Adrenal gland (tissue), 5 donors: Measurements from ENCODE around the gene MALAT1.

ENCODE experiments used
- CTCF ChIP-seq, 6 experiments: fragments of 450-650 bp in 4 of 6; fragments of 200-600 bp in 2 of 6; sonication (generic) in 1 of 6; IDR thresholded peaks; 1 replicate in 5 of 6; 2 replicates in 1 of 6; pipeline versions ENCODE4 v1.5.1 to v1.8.0; 2016 to 2021; ENCODE audit warnings: antibody characterized with exemption in 6 of 6, mild to moderate bottlenecking in 2 of 6, moderate library complexity in 1 of 6
- POLR2A ChIP-seq, 2 donors: fragments of 450-650 bp; IDR thresholded peaks; one replicate each; pipeline ENCODE4 v1.6.1; 2017; ENCODE audit warnings: antibody characterized with exemption in 2 of 2, mild to moderate bottlenecking in 2 of 2, moderate library complexity in 1 of 2
- donor health status: DM: no; HTN: no; CAD: no.

GRCh38 chr11:65506772-65507505 is 8.1 kb downstream of the MALAT1 start:
- no peak for TF ChIP-seq CTCF (IDR thresholded peaks at IDR 0.05)
- peak; percentile 78 to 82 for TF ChIP-seq POLR2A (IDR thresholded peaks at IDR 0.05)
